Measurements from ENCODE around the gene SLC22A6. TPM values are rescaled to one million over a fixed set of nuclear protein-coding genes. Genes with fewer than 3 reads are reported as not detected.

Gene SLC22A6, protein sequence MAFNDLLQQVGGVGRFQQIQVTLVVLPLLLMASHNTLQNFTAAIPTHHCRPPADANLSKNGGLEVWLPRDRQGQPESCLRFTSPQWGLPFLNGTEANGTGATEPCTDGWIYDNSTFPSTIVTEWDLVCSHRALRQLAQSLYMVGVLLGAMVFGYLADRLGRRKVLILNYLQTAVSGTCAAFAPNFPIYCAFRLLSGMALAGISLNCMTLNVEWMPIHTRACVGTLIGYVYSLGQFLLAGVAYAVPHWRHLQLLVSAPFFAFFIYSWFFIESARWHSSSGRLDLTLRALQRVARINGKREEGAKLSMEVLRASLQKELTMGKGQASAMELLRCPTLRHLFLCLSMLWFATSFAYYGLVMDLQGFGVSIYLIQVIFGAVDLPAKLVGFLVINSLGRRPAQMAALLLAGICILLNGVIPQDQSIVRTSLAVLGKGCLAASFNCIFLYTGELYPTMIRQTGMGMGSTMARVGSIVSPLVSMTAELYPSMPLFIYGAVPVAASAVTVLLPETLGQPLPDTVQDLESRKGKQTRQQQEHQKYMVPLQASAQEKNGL
- not detected in 2 replicates for total RNA-seq

DNA sequence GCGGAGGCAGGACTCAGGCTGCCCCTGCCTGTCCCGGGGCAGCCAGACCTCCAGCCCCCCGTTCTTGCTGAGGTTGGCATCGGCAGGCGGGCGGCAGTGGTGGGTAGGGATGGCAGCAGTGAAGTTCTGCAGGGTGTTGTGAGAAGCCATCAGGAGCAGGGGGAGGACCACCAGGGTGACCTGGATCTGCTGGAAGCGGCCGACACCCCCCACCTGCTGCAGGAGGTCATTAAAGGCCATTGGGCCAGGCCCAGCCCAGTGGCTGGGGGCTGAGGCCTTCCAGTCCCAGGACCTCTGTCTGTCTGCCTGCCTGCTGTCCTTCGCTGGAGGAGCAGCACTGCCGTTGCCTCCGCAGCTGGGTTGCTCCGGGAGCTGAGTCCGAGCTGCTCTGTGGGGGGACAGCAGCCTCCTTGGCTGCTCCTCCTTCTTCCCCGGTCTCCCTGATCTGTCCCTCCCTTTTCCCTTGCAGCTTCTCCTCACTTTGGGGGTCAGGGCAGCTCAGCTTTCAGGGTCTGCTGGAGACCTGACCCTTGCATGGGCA, at the start of gene SLC22A6:
SLC22A6 (minus strand) TSS at position 517 of the 541 bp plus-strand sequence; CDS start at position 240, 277 bp downstream.
- no peak within 1 kb of the TSS for H3K4me3 ChIP-seq (ENCODE audit: low read depth, low read length)
- no peak for DNase-seq (ENCODE audit: low read depth)
- TF ChIP-seq, protein P1, sequence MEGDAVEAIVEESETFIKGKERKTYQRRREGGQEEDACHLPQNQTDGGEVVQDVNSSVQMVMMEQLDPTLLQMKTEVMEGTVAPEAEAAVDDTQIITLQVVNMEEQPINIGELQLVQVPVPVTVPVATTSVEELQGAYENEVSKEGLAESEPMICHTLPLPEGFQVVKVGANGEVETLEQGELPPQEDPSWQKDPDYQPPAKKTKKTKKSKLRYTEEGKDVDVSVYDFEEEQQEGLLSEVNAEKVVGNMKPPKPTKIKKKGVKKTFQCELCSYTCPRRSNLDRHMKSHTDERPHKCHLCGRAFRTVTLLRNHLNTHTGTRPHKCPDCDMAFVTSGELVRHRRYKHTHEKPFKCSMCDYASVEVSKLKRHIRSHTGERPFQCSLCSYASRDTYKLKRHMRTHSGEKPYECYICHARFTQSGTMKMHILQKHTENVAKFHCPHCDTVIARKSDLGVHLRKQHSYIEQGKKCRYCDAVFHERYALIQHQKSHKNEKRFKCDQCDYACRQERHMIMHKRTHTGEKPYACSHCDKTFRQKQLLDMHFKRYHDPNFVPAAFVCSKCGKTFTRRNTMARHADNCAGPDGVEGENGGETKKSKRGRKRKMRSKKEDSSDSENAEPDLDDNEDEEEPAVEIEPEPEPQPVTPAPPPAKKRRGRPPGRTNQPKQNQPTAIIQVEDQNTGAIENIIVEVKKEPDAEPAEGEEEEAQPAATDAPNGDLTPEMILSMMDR (IDR thresholded peaks at IDR 0.05; ENCODE audit: insufficient read depth, low read depth, low read length): no peak

DNA sequence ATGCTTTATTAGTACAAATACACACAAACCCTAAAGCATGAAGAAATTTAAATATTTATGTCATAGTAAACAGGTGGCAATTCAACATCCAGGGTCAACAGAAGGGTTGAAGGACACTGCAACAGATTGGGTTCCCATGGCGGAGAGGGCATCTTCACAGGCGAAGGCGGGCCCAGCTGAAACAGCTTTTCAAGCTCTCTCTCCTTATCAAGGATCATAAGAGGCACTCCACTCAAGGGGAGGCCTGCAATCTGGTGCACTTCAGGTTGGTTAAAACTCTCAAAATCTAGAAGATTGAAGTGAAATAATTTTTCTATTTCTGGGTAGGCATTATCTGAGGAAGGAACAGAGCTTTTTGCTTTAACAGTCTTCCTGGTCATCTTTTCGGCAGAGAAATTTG, 47.7 kb upstream of the SLC22A6 start:
- TF ChIP-seq, protein P1 (IDR thresholded peaks at IDR 0.05; ENCODE audit: insufficient read depth, low read depth, low read length): no peak
- no peak for DNase-seq (ENCODE audit: low read depth)
- no peak overlapping the region for H3K4me3 ChIP-seq (ENCODE audit: low read depth, low read length)

DNA sequence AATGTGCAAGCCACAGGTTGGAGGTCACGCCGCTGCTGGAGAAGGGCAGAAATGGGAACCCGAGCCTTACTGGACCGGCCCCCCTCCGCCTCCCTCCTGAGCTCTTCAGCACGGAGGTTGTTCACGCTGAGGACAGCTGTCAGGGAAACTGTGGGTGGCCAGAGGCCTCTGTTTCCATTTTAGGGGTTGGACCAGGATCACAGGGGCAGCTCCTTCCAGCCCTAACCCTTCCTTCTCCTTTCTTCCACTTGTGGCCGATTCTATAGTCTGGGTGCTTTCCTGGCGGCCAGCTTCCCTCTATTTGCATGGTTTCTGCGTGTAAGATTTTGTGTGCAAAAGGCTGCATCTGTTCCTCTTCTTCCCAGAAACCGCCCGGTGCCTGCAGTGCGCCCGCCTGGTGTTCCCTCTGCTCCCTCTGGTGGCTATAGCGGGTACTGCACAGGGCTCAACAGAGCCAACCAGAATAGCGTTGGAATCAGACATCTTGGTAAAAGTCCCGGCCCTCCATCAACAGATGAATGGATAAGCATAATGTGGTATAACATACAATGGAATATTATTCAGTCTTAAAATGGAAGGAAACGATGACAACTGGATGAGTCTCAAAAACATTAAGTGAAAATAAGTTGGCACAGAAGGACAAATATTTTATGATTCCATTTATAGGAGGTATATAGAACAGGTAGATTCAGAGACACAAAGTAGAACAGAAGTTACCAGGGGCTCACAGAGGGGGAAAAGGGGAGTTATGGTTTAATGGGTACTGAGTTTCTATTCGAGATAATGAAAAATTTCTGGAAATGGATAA, 39.3 kb upstream of the SLC22A6 start:
- peak; percentile 71 for DNase-seq (ENCODE audit: low read depth)
- TF ChIP-seq, protein P1 (IDR thresholded peaks at IDR 0.05; ENCODE audit: insufficient read depth, low read depth, low read length): peak; percentile 100
- H3K4me3 ChIP-seq (ENCODE audit: low read depth, low read length): no peak overlapping the region

DNA sequence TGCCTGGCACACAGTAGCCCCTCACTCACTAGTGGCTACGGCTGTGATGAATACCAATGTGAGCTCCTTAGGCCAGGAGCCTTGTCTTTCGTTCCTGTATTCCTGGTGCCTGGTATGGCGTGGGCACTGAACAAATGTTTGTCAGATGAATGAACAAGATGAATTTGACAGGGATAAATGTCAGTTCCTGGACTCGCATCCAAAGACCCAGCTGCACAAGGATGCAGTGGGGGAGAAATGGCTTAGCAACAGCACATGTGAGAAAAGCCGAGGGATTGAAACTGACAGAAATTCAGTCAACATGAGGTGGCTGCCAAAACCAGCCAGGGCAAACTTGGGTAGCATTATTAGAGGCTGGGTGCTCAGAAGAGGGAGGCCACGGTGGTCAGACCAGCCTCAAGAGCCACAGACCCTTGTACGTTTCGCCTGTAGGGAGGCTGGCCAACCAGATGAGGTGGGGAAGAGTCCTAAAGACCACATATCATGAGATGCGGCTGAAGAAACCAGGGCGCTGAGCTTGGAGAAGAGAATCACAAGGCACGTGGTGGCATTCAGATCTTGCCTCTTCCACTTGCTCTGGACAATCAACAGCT, 38.6 kb upstream of the SLC22A6 start:
- no peak for DNase-seq (ENCODE audit: low read depth)
- no peak overlapping the region for H3K4me3 ChIP-seq (ENCODE audit: low read depth, low read length)
- TF ChIP-seq, protein P1 (IDR thresholded peaks at IDR 0.05; ENCODE audit: insufficient read depth, low read depth, low read length): no peak

DNA sequence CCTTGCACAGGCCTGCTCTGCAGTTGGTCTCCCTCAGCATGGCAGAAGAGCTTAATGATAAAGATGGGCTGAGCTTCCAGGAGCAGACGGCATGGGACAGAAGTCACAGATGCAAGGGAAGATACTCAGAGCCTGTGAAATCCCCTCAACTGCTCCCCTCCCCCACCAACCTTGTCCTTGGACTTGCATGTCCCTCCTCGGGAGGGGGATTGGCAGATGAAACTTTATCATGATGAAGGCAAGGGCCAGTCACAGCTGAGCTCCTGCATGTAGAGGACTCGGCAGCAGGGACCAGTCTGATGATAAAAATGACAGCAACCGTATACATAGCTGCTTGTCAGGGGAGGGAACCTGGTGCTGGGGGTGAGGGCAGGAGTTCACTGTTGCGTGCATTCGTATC, 37.7 kb upstream of the SLC22A6 start:
- no peak overlapping the region for H3K4me3 ChIP-seq (ENCODE audit: low read depth, low read length)
- TF ChIP-seq, protein P1 (IDR thresholded peaks at IDR 0.05; ENCODE audit: insufficient read depth, low read depth, low read length): no peak
- DNase-seq (ENCODE audit: low read depth): no peak

DNA sequence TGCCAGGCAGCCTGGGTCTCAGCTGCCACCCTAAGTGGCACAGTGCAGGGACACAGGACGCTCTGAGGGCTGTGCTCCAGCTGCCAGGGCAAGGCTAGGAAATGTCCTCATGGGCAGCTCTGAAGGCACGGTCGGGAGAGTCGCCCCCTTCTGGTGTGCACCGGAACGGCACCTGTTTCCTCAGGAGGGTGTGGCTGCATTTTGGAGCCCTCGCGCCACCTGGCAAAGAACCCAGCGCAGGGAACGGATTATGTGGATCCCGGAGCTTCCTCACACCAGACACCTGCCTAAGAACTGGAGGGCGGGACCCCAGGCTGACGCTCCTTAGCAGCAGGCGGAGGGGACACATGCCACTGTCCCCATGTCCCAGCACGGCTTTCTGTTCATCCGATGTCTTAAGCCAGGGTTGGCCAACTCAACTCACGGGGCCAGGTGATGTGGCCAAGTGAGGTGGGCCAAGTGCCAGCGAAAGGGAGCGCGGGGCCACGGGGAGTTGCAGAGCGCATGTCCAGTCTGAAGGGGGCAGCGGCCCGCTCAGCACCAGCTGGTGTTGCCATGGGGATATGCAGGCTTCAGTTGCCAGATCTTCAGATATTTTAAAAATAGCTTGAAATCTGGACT, 36.0 kb upstream of the SLC22A6 start:
- TF ChIP-seq, protein P1 (IDR thresholded peaks at IDR 0.05; ENCODE audit: insufficient read depth, low read depth, low read length): peak; percentile 32
- DNase-seq (ENCODE audit: low read depth): no peak

More for the DNA sequence above, 36.0 kb upstream of the SLC22A6 start:
- no peak overlapping the region for H3K4me3 ChIP-seq (ENCODE audit: low read depth, low read length)

All from fibroblast of villous mesenchyme (primary cell).